ENCODE measurements around the gene HNF4A. TPM values are rescaled to one million over a fixed set of nuclear protein-coding genes. Genes with fewer than 3 reads are reported as not detected.
A peak's percentile ranks its signal among the peaks of the same experiment; 100 is the strongest.

The HNF4A gene
- total and polyA plus RNA-seq, 2 of the 13 experiments (the other 11 are each of a cell fraction or from before 2014, with no cell fraction given): 80.9 to 169 TPM

- TF ChIP-seq, protein P1, sequence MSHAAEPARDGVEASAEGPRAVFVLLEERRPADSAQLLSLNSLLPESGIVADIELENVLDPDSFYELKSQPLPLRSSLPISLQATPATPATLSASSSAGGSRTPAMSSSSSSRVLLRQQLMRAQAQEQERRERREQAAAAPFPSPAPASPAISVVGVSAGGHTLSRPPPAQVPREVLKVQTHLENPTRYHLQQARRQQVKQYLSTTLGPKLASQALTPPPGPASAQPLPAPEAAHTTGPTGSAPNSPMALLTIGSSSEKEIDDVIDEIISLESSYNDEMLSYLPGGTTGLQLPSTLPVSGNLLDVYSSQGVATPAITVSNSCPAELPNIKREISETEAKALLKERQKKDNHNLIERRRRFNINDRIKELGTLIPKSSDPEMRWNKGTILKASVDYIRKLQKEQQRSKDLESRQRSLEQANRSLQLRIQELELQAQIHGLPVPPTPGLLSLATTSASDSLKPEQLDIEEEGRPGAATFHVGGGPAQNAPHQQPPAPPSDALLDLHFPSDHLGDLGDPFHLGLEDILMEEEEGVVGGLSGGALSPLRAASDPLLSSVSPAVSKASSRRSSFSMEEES (CRISPR knock-in tag; IDR thresholded peaks at IDR 0.05): peak; percentile 29; the same call in 1 of the 2 replicates
- TF ChIP-seq YEATS2 (CRISPR knock-in tag; IDR thresholded peaks at IDR 0.05; ENCODE audit: borderline replicate concordance) (0 out of 2 replicates have a peak, but pooled peaks have one; percentile 21), IKZF1 (IDR thresholded peaks at IDR 0.05) (no peak), GABPA (IDR thresholded peaks at IDR 0.05; ENCODE audit: low read depth, low read length) (no peak), GABPA (CRISPR knock-in tag; IDR thresholded peaks at IDR 0.05; ENCODE audit: low read depth) (0 out of 2 replicates have a peak, but pooled peaks have one; percentile 43), MBNL3 (CRISPR knock-in tag; conservative IDR thresholded peaks at IDR 0.05) (no peak), ZMYM3 (CRISPR knock-in tag; IDR thresholded peaks at IDR 0.05) (no peak), ZNF615 (CRISPR knock-in tag; IDR thresholded peaks at IDR 0.05; ENCODE audit: borderline replicate concordance) (no peak), RARA (CRISPR knock-in tag; IDR thresholded peaks at IDR 0.05) (peak; percentile 28; the same call in 1 of the 2 replicates), ADNP (CRISPR knock-in tag; IDR thresholded peaks at IDR 0.05) (no peak), ZNF850 (CRISPR knock-in tag; conservative IDR thresholded peaks at IDR 0.05) (no peak), HNRNPUL1 (IDR thresholded peaks at IDR 0.05; ENCODE audit: low read depth, low read length) (no peak), ZNF879 (CRISPR knock-in tag; IDR thresholded peaks at IDR 0.05) (no peak), TP53 (CRISPR knock-in tag; conservative IDR thresholded peaks at IDR 0.05) (no peak), SP2 (CRISPR knock-in tag; IDR thresholded peaks at IDR 0.05) (no peak), HNRNPLL (IDR thresholded peaks at IDR 0.05; ENCODE audit: low read depth, low read length, poor library complexity, severe bottlenecking) (no peak), CTCF (CRISPR knock-in tag; IDR thresholded peaks at IDR 0.05) (no peak), KDM1A (CRISPR knock-in tag; IDR thresholded peaks at IDR 0.05) (no peak), ZNF101 (CRISPR knock-in tag; IDR thresholded peaks at IDR 0.05; ENCODE audit: borderline replicate concordance, low read depth) (no peak), EP300 (IDR thresholded peaks at IDR 0.05; ENCODE audit: low read depth in 2 of 2, low read length in 2 of 2) (peak in 1 of 2 experiments; percentile 43; a peak in 1 of 4 replicates), EP300 (CRISPR knock-in tag; IDR thresholded peaks at IDR 0.05; ENCODE audit: borderline replicate concordance) (no peak), IRF2 (CRISPR knock-in tag; IDR thresholded peaks at IDR 0.05) (no peak)
- TF ChIP-seq, protein P2, sequence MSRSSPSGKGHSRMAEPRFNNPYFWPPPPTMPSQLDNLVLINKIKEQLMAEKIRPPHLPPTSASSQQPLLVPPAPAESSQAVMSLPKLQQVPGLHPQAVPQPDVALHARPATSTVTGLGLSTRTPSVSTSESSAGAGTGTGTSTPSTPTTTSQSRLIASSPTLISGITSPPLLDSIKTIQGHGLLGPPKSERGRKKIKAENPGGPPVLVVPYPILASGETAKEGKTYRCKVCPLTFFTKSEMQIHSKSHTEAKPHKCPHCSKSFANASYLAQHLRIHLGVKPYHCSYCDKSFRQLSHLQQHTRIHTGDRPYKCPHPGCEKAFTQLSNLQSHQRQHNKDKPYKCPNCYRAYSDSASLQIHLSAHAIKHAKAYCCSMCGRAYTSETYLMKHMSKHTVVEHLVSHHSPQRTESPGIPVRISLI (CRISPR knock-in tag; IDR thresholded peaks at IDR 0.05; ENCODE audit: borderline replicate concordance): peak; percentile 89
- TF ChIP-seq, protein P3, sequence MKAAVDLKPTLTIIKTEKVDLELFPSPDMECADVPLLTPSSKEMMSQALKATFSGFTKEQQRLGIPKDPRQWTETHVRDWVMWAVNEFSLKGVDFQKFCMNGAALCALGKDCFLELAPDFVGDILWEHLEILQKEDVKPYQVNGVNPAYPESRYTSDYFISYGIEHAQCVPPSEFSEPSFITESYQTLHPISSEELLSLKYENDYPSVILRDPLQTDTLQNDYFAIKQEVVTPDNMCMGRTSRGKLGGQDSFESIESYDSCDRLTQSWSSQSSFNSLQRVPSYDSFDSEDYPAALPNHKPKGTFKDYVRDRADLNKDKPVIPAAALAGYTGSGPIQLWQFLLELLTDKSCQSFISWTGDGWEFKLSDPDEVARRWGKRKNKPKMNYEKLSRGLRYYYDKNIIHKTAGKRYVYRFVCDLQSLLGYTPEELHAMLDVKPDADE (CRISPR knock-in tag; IDR thresholded peaks at IDR 0.05): no peak
- TF ChIP-seq, protein P4, sequence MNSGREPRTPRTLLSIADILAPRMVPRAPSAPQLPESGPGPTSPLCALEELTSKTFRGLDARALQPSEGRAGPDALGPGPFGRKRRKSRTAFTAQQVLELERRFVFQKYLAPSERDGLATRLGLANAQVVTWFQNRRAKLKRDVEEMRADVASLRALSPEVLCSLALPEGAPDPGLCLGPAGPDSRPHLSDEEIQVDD (CRISPR knock-in tag; IDR thresholded peaks at IDR 0.05; ENCODE audit: borderline replicate concordance): no peak
- TF ChIP-seq, protein P5, sequence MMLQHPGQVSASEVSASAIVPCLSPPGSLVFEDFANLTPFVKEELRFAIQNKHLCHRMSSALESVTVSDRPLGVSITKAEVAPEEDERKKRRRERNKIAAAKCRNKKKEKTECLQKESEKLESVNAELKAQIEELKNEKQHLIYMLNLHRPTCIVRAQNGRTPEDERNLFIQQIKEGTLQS (CRISPR knock-in tag; IDR thresholded peaks at IDR 0.05): no peak
Measured at GRCh38 chr20:44461142-44461802, 105.8 kb downstream of the HNF4A start (continued).
